ENCODE results near the gene ACTN2. TPM values are rescaled to one million over a fixed set of nuclear protein-coding genes. Genes with fewer than 3 reads are reported as not detected.

Gene ACTN2
- total RNA-seq, 1 donor from 2014 or later: not detected

DNA sequence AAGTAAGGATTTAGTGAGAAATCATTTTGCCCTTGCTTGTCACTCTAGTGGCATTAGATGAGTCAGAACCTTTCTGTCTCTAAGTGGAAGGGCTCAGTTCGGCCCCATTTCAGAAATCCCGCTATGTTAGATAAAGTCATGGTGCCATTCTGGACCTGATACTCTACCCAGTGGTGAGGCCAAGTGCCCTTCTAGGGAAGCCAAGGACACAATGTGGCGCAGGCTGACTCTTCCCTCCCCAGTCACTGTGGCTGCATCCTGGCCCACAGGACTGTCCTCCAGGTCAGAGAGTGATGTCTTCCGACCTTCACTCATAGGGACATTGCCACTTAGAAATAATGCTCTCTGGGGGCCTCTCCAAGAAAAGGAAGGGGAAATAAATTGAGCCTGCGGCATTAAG lies 60.5 kb downstream of the ACTN2 start:
- Mint-ChIP-seq H3K4me1 (no peaks in the 10 kb centered on the region), H3K27ac (no peak overlapping the region), H3K27me3 (no peaks in the 10 kb centered on the region), H3K4me3 (no peak overlapping the region), H3K36me3 (ENCODE audit: low read depth) (no peaks in the 10 kb centered on the region), H3K9me3 (no peaks in the 10 kb centered on the region)
- CTCF ChIA-PET: no interaction called here
- ATAC-seq (ENCODE audit: low read depth): no peak
- TF ChIP-seq CTCF (IDR thresholded peaks at IDR 0.05): no peak
- intact Hi-C loops (cut with micrococcal nuclease): no loop called here
- DNase-seq: no peak
- POLR2A ChIA-PET: no interaction called here

- Mint-ChIP-seq H3K27me3 (no peaks in the 10 kb centered on the region), H3K36me3 (ENCODE audit: low read depth) (no peaks in the 10 kb centered on the region), H3K27ac (no peak overlapping the region), H3K4me3 (no peak overlapping the region), H3K9me3 (no peaks in the 10 kb centered on the region), H3K4me1 (no peaks in the 10 kb centered on the region)
- CTCF ChIA-PET: no interaction called here
- TF ChIP-seq CTCF (IDR thresholded peaks at IDR 0.05): no peak
- POLR2A ChIA-PET: no interaction called here
- DNase-seq (no peak), ATAC-seq (ENCODE audit: low read depth) (no peak)
- intact Hi-C loops (cut with micrococcal nuclease): no loop called here
Measured at GRCh38 chr1:236747311-236747985, 61.1 kb downstream of the ACTN2 start.

DNA sequence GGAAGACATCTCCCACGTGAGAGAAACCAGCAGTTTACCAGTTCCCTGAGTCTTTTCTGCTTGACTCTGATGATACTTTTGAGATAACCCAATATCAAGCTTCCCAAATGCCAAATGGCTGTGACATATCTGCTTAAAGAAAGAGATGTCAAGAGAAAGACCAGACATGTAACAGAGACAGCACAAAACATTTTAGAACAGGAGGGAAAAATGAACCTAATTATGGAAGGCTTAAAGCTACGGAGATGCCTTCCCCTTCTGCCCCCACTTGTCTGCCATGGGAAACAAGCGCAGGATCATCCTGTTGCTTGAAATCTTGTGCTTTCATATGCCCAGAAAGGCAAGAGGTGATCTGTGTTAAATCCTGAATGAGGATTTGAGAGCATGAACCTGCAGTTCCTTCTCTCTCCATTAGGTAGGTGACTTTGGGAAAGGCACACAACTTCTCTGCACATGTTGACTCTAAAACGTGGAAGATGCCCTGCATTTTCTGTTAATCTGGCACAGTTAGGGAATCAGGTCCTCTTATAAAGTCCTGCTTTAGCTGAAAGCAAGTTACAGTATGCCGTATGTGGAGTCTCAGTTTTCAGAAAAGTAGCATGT lies 62.1 kb downstream of the ACTN2 start:
- DNase-seq (no peak), ATAC-seq (ENCODE audit: low read depth) (no peak)
- CTCF ChIA-PET: interaction anchor here (1.3 kb wide), 1 partner anchor 11 kb away, joined by 4 read pairs; no protein-coding TSS in a partner anchor
- no peak for TF ChIP-seq CTCF (IDR thresholded peaks at IDR 0.05)
- Mint-ChIP-seq H3K4me3 (no peak overlapping the region), H3K27ac (no peak overlapping the region), H3K4me1 (no peaks in the 10 kb centered on the region), H3K9me3 (no peaks in the 10 kb centered on the region), H3K27me3 (no peaks in the 10 kb centered on the region), H3K36me3 (ENCODE audit: low read depth) (no peaks in the 10 kb centered on the region)
- intact Hi-C loops (cut with micrococcal nuclease): no loop called here
- POLR2A ChIA-PET: no interaction called here

- Mint-ChIP-seq H3K4me3 (no peak overlapping the region), H3K36me3 (ENCODE audit: low read depth) (no peaks in the 10 kb centered on the region), H3K4me1 (no peaks in the 10 kb centered on the region), H3K27ac (no peak overlapping the region), H3K27me3 (no peaks in the 10 kb centered on the region), H3K9me3 (no peaks in the 10 kb centered on the region)
- no peak for DNase-seq
- TF ChIP-seq CTCF (IDR thresholded peaks at IDR 0.05): no peak
- ChIA-PET CTCF (interaction anchor here (1.5 kb wide), 1 partner anchor 9 kb away, joined by 6 read pairs; no protein-coding TSS in a partner anchor), POLR2A (no interaction called here)
- no peak for ATAC-seq (ENCODE audit: low read depth)
- intact Hi-C loops (cut with micrococcal nuclease): no loop called here
Measured at GRCh38 chr1:236750928-236751327, 64.6 kb downstream of the ACTN2 start.

DNA sequence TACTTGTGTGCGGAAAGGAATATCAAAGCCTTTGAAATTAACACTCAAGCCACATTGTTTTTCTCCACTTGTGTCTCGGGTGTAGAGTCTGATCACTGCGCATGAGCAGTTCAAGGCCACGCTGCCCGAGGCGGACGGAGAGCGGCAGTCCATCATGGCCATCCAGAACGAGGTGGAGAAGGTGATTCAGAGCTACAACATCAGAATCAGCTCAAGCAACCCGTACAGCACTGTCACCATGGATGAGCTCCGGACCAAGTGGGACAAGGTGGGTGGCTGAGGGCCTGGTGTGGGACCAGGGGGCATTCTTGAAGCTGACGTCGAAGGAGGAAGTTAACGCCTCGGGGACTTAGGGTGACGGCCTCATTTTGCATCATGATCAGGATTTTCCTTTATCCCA lies 65.1 kb downstream of the ACTN2 start:
- Mint-ChIP-seq H3K9me3 (no peaks in the 10 kb centered on the region), H3K4me3 (no peak overlapping the region), H3K36me3 (ENCODE audit: low read depth) (no peaks in the 10 kb centered on the region), H3K27me3 (no peaks in the 10 kb centered on the region), H3K4me1 (no peaks in the 10 kb centered on the region), H3K27ac (no peak overlapping the region)
- DNase-seq: no peak
- ATAC-seq (ENCODE audit: low read depth): no peak
- intact Hi-C loops (cut with micrococcal nuclease): no loop called here
- no peak for TF ChIP-seq CTCF (IDR thresholded peaks at IDR 0.05)
- ChIA-PET POLR2A (no interaction called here), CTCF (interaction anchor here (1.5 kb wide), 1 partner anchor 9 kb away, joined by 6 read pairs; no protein-coding TSS in a partner anchor)

Data from activated B cell treated with CpG ODN at 0.5 μM for 24 hours (primary cell).